Duodenal mucosa (tissue), 2 donors: ENCODE results near the gene MYZAP.

ENCODE experiments used
- H3K27ac ChIP-seq: one replicate; pipeline ENCODE4 v1.7.0; 2013; ENCODE audit warnings: low read depth, low read length
- H3K27me3 ChIP-seq, 2 donors: one replicate each; pipeline ENCODE4 v1.7.0; 2013; ENCODE audit warnings: low read length in 2 of 2, control low read depth in 1 of 2; ENCODE audit not compliant: insufficient read depth in 2 of 2, control insufficient read depth in 1 of 2
- H3K36me3 ChIP-seq, 2 donors: one replicate each; pipeline ENCODE4 v1.7.0; 2013; ENCODE audit warnings: low read length in 2 of 2, control low read depth in 1 of 2; ENCODE audit not compliant: insufficient read depth in 2 of 2, control insufficient read depth in 1 of 2
- H3K4me1 ChIP-seq, 2 donors: one replicate each; pipeline ENCODE4 v1.7.0; 2013; ENCODE audit warnings: low read length in 2 of 2, control low read depth in 1 of 2; ENCODE audit not compliant: insufficient read depth in 2 of 2, control insufficient read depth in 1 of 2
- H3K4me3 ChIP-seq, 2 donors: one replicate each; pipeline ENCODE4 v1.7.0; 2013; ENCODE audit warnings: low read length in 2 of 2, low read depth in 1 of 2
- H3K9ac ChIP-seq, 2 donors: one replicate each; pipeline ENCODE4 v1.7.0; 2013; ENCODE audit warnings: low read length in 2 of 2, low read depth in 1 of 2
- H3K9me3 ChIP-seq, 2 donors: one replicate each; pipeline ENCODE4 v1.7.0; 2013; ENCODE audit warnings: low read length in 2 of 2, control low read depth in 1 of 2; ENCODE audit not compliant: control insufficient read depth in 1 of 2

Gene MYZAP

DNA sequence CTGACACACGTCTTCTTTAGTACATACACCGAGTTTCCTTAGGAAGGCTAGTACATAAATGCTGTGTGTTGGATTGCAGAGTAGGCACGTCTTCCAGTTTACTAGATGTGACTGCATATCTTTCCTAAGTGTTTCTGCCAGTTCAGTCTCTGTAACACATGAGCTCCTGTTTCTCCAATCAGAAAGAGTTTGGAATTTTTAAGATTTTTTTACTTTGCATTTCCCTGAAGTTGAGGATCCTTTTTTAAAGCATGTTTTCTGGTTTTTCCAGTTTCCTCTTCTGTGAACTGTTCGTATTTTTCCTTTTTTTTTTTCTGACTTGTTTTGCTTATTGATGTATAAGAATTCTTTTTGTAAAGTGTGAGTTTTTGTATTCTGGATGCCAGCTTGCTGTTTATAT lies 107.3 kb downstream of the MYZAP start:
- Histone ChIP-seq H3K27me3 (no peaks in the 10 kb centered on the region), H3K9ac (no peak overlapping the region), H3K36me3 (no peaks in the 10 kb centered on the region), H3K4me3 (no peak overlapping the region), H3K4me1 (no peaks in the 10 kb centered on the region), H3K9me3 (no peaks in the 10 kb centered on the region), H3K27ac (no peak overlapping the region)

DNA sequence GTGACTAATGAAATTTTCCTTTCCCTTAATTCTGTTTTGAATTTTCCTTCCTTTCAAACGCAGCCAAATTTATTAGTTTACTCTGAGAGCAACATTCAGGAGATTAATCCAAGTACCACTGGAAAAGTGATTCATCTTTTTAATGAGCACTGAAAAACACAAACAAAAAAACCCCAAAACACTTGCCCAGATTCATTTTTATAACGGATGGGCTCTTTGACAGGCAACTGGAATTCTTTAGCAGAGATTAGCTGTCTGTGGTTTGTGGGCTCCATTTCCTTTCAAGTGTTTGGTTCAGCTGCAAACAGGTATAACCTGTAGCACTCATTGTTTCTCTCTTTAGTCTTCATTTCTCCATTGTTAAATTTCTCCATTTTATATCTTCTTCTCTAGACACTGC lies 111.7 kb downstream of the MYZAP start:
- Histone ChIP-seq H3K36me3 (no peaks in the 10 kb centered on the region), H3K4me1 (peaks cover 13 to 16% of the 10 kb centered on the region in 2 donors), H3K9ac (no peak overlapping the region), H3K27ac (no peak overlapping the region), H3K4me3 (no peak overlapping the region), H3K9me3 (no peaks in the 10 kb centered on the region), H3K27me3 (no peaks in the 10 kb centered on the region)

DNA sequence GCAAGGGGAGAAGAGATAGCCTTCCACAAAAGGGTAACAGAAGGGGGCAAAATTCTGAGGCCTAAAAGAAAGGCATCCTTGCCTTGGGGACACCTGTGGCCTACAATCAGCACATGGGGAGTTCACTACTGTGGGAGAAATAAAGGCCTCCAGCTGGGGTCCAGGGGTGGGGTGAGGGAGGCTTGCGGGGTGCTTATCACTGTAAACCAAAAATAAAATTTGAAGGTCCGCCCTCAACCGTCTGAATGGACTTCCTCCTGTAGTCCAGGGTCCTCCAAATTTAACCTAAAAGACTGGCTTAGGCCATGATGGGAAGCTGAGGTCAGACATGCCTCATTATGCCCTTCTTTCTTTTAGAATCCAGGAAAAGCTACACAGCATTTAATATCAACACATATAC lies 112.7 kb downstream of the MYZAP start:
- Histone ChIP-seq H3K27me3 (no peaks in the 10 kb centered on the region), H3K4me1 (peaks cover 13 to 22% of the 10 kb centered on the region in 2 donors), H3K4me3 (no peak overlapping the region), H3K9ac (no peak overlapping the region), H3K27ac (no peak overlapping the region), H3K9me3 (no peaks in the 10 kb centered on the region), H3K36me3 (peaks cover 4 to 6% of the 10 kb centered on the region in 2 donors)

DNA sequence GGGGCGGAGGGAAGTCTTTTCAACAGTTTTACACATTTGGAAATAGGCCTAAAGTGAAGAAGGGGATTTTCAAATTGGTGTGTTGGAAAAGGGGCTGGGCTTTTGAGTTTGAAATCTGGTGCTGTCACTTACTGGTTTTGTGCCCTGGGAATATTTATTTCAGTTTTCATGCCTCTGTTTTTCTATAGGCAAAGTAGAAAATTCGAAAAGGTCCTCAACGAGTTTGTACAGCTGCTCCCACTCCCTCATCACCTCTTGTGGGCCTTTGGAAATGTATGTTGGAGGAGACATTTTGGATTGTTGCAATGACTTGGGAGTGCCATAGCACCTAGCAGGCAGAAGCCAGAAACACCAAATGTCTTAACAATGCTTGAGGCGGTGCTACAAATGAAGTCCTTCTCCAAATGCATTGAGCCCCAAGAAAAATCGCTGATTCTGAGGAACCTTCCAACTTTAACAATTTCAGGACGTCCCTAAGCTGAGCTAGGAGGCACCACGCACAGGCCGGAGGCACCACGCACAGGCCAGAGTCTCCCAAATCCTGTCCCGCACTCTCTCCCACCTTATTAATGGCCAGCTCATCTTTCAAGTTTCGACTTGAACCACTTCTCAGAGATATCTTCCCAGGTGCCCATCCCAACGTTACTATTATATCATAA lies 114.2 kb downstream of the MYZAP start:
- Histone ChIP-seq H3K27ac (peak overlapping the region; percentile 90), H3K27me3 (no peaks in the 10 kb centered on the region), H3K36me3 (peaks cover 11 to 19% of the 10 kb centered on the region in 2 donors), H3K4me3 (peak overlapping the region; percentile 91 to 95), H3K9ac (peak overlapping the region; percentile 92 to 97), H3K4me1 (peaks cover 18 to 24% of the 10 kb centered on the region in 2 donors), H3K9me3 (no peaks in the 10 kb centered on the region)

DNA sequence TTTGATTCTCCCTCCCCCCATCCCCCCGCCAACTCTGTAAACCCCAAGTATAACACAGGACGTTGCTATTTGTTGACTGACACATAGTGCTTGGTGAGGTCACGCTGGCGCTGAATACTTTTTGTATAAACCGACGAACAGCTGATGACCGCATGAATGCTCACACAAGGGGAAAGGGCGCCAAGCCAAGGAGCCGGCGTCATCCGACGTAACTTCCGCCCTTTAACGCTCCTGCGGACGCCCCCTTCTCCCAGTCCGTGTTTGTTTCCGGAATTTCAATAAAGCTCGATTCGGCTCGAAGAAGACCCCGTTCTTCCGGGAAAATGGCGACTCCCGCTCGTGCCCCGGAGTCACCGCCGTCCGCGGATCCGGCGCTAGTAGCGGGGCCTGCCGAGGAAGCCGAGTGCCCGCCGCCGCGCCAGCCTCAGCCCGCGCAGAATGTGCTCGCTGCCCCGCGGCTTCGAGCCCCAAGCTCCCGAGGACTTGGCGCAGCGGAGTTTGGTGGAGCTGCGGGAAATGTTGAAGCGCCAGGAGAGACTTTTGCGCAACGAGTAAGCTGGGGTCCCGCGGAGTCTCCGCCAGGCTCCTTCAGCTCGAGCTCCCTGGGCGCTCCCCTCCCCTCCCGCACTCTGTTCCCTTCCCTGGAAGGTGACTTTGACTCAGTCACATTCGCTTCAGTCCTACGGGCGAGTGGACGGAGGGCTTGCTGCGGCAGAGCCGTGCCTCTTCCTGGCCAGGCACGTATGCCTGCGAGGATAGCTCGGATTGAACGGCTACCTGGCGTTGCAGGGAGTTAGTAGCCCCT lies 114.9 kb downstream of the MYZAP start, which contains the start of gene POLR2M:
Gene POLR2M (plus strand): TSS at position 310 of the 805 bp plus-strand sequence. CDS start 129 bp downstream, at position 439.
- Histone ChIP-seq H3K4me3 (peak within 1 kb of the TSS; percentile 91 to 95), H3K27ac (peak within 1 kb of the TSS; percentile 90), H3K4me1 (peaks cover 18 to 24% of the 10 kb centered on the region in 2 donors), H3K9ac (peak within 1 kb of the TSS; percentile 92 to 97), H3K9me3 (no peaks in the 10 kb centered on the region), H3K27me3 (no peaks in the 10 kb centered on the region), H3K36me3 (peaks cover 11 to 26% of the 10 kb centered on the region in 2 donors)

DNA sequence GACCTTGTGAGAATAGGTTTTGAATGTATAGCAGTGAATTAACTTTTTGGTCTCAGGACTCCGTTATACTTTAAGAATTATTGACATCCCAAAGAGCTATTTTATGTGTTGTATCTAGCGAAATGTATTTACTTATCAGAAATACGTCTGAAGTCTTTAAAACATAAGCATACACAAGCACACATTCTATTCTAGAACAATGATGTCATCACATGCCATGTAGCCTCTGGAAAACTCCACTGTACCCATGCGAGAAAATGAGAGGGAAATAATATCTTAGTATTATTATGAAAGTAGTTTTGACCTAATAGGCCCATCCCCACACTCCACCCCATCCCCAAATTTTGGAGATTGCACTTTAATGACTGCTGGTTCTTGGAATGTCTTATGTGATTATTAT lies 116.3 kb downstream of the MYZAP start:
- Histone ChIP-seq H3K27me3 (no peaks in the 10 kb centered on the region), H3K9me3 (no peaks in the 10 kb centered on the region), H3K4me3 (peak overlapping the region; percentile 91 to 95), H3K4me1 (peaks cover 18 to 24% of the 10 kb centered on the region in 2 donors), H3K36me3 (peaks cover 20 to 39% of the 10 kb centered on the region in 2 donors), H3K27ac (no peak overlapping the region), H3K9ac (peak overlapping the region in 1 of 2 donors; percentile 97)

DNA sequence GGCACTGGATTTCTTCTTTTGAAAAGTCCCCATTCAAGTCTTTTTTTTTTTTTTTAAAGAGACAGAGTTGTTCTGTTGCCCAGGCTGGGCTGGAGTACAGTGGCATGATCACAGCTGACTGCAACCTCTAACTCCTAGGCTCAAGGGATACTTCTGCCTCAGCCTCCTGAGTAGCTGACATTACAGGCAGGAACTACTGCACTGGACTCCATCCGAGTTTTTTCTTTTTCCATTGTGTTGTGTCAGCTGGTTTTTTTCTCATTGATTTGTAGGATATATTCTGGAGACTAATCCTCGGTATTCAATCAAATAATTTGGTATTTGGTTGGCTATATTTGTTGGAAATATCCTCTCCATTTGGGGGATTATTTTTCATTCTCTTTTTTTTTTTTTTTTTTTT lies 126.6 kb downstream of the MYZAP start:
- no peaks in the 10 kb centered on the region for H3K9me3 ChIP-seq
- peaks cover 0 to 7% of the 10 kb centered on the region in 2 donors for H3K4me1 ChIP-seq
- H3K4me3 ChIP-seq, result no peak overlapping the region
- H3K9ac ChIP-seq, result no peak overlapping the region
- no peaks in the 10 kb centered on the region for H3K27me3 ChIP-seq
- peaks cover 5 to 24% of the 10 kb centered on the region in 2 donors for H3K36me3 ChIP-seq
- no peak overlapping the region for H3K27ac ChIP-seq

DNA sequence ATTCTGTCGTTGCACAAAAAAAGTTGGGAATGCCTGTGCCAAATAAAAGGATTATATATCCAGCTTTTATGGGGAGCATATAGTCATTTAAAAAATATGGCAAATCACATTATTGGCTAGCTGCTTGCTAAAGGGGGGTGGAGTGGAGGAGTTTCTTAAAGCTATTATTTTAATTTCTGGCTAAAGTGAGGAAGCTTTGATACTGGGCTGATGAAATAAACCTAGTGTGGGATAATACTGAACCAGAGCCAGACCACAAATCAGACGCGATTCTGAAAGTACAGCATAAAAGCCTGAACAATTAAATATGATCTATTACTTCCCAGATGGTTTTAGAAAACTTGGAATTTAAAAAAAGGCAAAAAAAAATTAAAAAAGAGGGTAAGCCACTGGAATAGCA lies 129.2 kb downstream of the MYZAP start:
- peaks cover 0 to 4% of the 10 kb centered on the region in 2 donors for H3K9me3 ChIP-seq
- H3K4me1 ChIP-seq, result peaks cover 0 to 7% of the 10 kb centered on the region in 2 donors
- H3K27me3 ChIP-seq, result no peaks in the 10 kb centered on the region
- H3K9ac ChIP-seq, result no peak overlapping the region
- no peak overlapping the region for H3K27ac ChIP-seq
- H3K4me3 ChIP-seq, result no peak overlapping the region
- peaks cover 0 to 13% of the 10 kb centered on the region in 2 donors for H3K36me3 ChIP-seq

DNA sequence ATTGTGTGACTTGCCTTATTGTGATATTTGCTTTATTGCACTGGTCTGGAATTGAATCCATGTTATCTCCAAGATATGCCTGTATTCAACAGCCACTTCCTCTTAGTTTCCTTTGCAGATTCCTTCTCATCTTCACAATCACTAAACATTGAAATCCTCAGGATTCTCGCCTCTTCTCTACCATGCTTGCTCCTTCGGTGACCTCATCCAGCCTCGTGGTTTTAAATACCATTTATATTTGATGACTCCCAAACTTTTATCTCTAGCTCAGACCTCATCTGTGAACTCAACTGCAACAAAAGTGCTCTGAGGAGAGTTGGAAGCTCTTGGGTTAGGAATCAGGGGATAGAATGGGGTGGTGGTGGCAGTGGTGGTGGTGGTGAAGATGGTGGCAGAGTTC lies 134.7 kb downstream of the MYZAP start:
- H3K9me3 ChIP-seq, result peaks cover 0 to 4% of the 10 kb centered on the region in 2 donors
- H3K4me1 ChIP-seq, result no peaks in the 10 kb centered on the region
- H3K27me3 ChIP-seq, result no peaks in the 10 kb centered on the region
- no peak overlapping the region for H3K27ac ChIP-seq
- no peaks in the 10 kb centered on the region for H3K36me3 ChIP-seq
- H3K4me3 ChIP-seq, result no peak overlapping the region
- H3K9ac ChIP-seq, result no peak overlapping the region

DNA sequence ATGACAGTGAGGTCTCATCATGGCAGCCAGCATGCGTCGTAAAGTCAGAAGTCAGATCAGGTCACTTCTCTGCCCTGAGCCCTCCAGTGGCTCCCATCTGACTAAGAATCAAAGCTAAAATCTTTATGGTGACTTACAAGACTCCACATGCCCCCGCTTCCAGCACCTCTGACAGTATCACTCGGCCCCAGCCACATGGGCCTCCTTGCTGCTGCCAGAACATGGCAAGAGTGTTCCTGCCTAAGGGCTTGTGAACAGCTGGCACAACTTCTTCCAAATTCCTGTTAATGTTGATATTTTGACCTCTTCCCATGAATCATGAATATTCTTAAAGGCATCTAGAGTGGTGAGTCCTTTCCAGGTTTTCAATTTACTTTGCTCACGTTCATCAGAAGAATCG lies 135.3 kb downstream of the MYZAP start:
- Histone ChIP-seq H3K9ac (no peak overlapping the region), H3K27me3 (no peaks in the 10 kb centered on the region), H3K9me3 (peaks cover 0 to 4% of the 10 kb centered on the region in 2 donors), H3K27ac (no peak overlapping the region), H3K4me3 (no peak overlapping the region), H3K36me3 (no peaks in the 10 kb centered on the region), H3K4me1 (no peaks in the 10 kb centered on the region)
